HEK293T (cell line): Measurements from ENCODE around the gene GRID1.

ENCODE experiments used
- CTBP1 ChIP-seq: fragments of 450-650 bp; IDR thresholded peaks from 2 replicates; pipeline ENCODE4 v1.6.1; 2016; ENCODE audit warnings: borderline replicate concordance
- ELF4 ChIP-seq: fragments of 450-650 bp; IDR thresholded peaks from 2 replicates; pipeline ENCODE4 v1.6.1; 2017; ENCODE audit warnings: antibody characterized with exemption
- FOXM1 ChIP-seq: fragments of 450-650 bp; IDR thresholded peaks from 2 replicates; pipeline ENCODE4 v1.6.1; 2017; ENCODE audit warnings: mild to moderate bottlenecking, borderline replicate concordance
- HDGF ChIP-seq: fragments of 450-650 bp; IDR thresholded peaks from 2 replicates; pipeline ENCODE4 v1.6.1; 2017; ENCODE audit warnings: antibody characterized with exemption, borderline replicate concordance
- L3MBTL2 ChIP-seq: fragments of 450-650 bp; conservative IDR thresholded peaks from 2 replicates; pipeline ENCODE4 v1.6.1; 2016; ENCODE audit warnings: mild to moderate bottlenecking
- PKNOX1 ChIP-seq: fragments of 450-650 bp; IDR thresholded peaks from 2 replicates; pipeline ENCODE4 v1.6.1; 2016
- SP1 ChIP-seq: fragments of 450-650 bp; IDR thresholded peaks from 2 replicates; pipeline ENCODE4 v1.6.1; 2017
- SUZ12 ChIP-seq: fragments of 450-650 bp; IDR thresholded peaks from 2 replicates; pipeline ENCODE4 v1.6.1; 2016; ENCODE audit warnings: mild to moderate bottlenecking
- TARDBP ChIP-seq: fragments of 450-650 bp; IDR thresholded peaks from 2 replicates; pipeline ENCODE4 v1.6.1; 2016
- ZNF384 ChIP-seq: fragments of 450-650 bp; IDR thresholded peaks from 2 replicates; pipeline ENCODE4 v1.6.1; 2016

GRCh38 chr10:86077271-86077670, 289.3 kb downstream of the GRID1 start:
- no peak for TF ChIP-seq TARDBP
- TF ChIP-seq PKNOX1, result no peak
- no peak for TF ChIP-seq ELF4
- no peak for TF ChIP-seq HDGF
- TF ChIP-seq SUZ12, result no peak
- no peak for TF ChIP-seq SP1
- no peak for TF ChIP-seq ZNF384
- no peak for TF ChIP-seq CTBP1
- TF ChIP-seq L3MBTL2, result no peak
- no peak for TF ChIP-seq FOXM1
